Retinal pigment epithelial cell (primary cell): Measurements from ENCODE around the gene ORM2.

Source experiments
- DNase-seq: peaks from one replicate; pipeline ENCODE4 v3.0.0-alpha.2; 2010; ENCODE audit warnings: low read depth
- H3K4me3 ChIP-seq: 2 replicates; pipeline ENCODE4 v1.5.1; 2011; ENCODE audit warnings: mild to moderate bottlenecking, low read length, control low read depth, moderate library complexity
- CTCF ChIP-seq: conservative IDR thresholded peaks from 2 replicates; pipeline ENCODE4 v1.5.1; 2011; ENCODE audit warnings: low read depth, low read length, control low read depth, inconsistent platforms

Gene ORM2

GRCh38 chr9:114351932-114352331 is 22.3 kb downstream of the ORM2 start:
- TF ChIP-seq CTCF, result no peak
- DNase-seq, result no peak
- H3K4me3 ChIP-seq, result no peak overlapping the region

- no peak for TF ChIP-seq CTCF
- no peak for DNase-seq
These were observed 26.2 kb downstream of the ORM2 start for GRCh38 chr9:114355821-114356220.

GRCh38 chr9:114356792-114357191 is 27.1 kb downstream of the ORM2 start:
- no peak for DNase-seq
- TF ChIP-seq CTCF, result no peak
- H3K4me3 ChIP-seq, result no peak overlapping the region

More at GRCh38 chr9:114355821-114356220, 26.2 kb downstream of the ORM2 start:
- H3K4me3 ChIP-seq, result no peak overlapping the region

- no peak for TF ChIP-seq CTCF
- DNase-seq, result no peak
- H3K4me3 ChIP-seq, result no peak overlapping the region
These were observed 27.7 kb downstream of the ORM2 start for GRCh38 chr9:114357360-114357759.

- no peak for TF ChIP-seq CTCF
- H3K4me3 ChIP-seq, result no peak overlapping the region
- no peak for DNase-seq
These were observed 28.3 kb downstream of the ORM2 start for GRCh38 chr9:114357911-114358328.

GRCh38 chr9:114359801-114360200 is 30.1 kb downstream of the ORM2 start:
- no peak for DNase-seq
- H3K4me3 ChIP-seq, result no peak overlapping the region
- no peak for TF ChIP-seq CTCF

GRCh38 chr9:114361542-114361941 is 31.9 kb downstream of the ORM2 start:
- DNase-seq, result no peak

More at GRCh38 chr9:114361542-114361941, 31.9 kb downstream of the ORM2 start:
- no peak overlapping the region for H3K4me3 ChIP-seq
- no peak for TF ChIP-seq CTCF
